ENCODE data around the gene CCNY. TPM values are rescaled to one million over a fixed set of nuclear protein-coding genes. Genes with fewer than 3 reads are reported as not detected.
A peak's percentile ranks its signal among the peaks of the same experiment; 100 is the strongest.

CCNY gene
- total RNA-seq, 2 donors from 2014 or later = 60.5 to 65.9 TPM

DNA sequence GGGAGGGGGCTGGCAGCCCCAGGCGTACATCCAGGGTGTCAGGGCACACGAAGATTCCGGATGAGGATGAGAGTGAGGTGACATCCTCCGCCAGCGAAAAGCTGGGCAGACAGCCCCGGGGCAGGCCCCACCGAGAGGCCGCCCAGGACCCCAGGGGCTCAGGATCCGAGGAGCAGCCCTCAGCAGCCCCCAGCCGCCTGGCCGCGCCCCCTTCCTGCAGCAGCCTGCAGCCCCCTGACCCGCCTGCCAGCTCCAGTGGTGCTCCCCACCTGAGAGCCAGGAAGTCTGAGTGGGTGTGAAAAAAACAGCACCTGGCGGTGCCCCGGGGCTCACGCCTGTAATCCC lies 272.0 kb downstream of the CCNY start:
- Histone ChIP-seq H3K36me3 (ENCODE audit: control insufficient read depth, insufficient read depth, low read length) (no peaks in the 10 kb centered on the region), H3K27me3 (ENCODE audit: control insufficient read depth, insufficient read depth, low read length, poor library complexity, severe bottlenecking) (peaks cover 20% of the 10 kb centered on the region), H3K9ac (ENCODE audit: extremely low read depth, low read length, poor library complexity, severe bottlenecking) (no peak overlapping the region), H3K4me3 (ENCODE audit: low read length) (no peak overlapping the region), H3K27ac (ENCODE audit: low read depth, low read length) (no peak overlapping the region), H3K9me3 (ENCODE audit: control insufficient read depth, low read length) (peaks cover 20% of the 10 kb centered on the region), H3K4me1 (ENCODE audit: control insufficient read depth, insufficient read depth, low read length) (peaks cover 12% of the 10 kb centered on the region)
- TF ChIP-seq, protein P1, sequence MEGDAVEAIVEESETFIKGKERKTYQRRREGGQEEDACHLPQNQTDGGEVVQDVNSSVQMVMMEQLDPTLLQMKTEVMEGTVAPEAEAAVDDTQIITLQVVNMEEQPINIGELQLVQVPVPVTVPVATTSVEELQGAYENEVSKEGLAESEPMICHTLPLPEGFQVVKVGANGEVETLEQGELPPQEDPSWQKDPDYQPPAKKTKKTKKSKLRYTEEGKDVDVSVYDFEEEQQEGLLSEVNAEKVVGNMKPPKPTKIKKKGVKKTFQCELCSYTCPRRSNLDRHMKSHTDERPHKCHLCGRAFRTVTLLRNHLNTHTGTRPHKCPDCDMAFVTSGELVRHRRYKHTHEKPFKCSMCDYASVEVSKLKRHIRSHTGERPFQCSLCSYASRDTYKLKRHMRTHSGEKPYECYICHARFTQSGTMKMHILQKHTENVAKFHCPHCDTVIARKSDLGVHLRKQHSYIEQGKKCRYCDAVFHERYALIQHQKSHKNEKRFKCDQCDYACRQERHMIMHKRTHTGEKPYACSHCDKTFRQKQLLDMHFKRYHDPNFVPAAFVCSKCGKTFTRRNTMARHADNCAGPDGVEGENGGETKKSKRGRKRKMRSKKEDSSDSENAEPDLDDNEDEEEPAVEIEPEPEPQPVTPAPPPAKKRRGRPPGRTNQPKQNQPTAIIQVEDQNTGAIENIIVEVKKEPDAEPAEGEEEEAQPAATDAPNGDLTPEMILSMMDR (conservative IDR thresholded peaks at IDR 0.05) = no peak
- H3K27ac Mint-ChIP-seq = no peak overlapping the region
- H3K36me3 Mint-ChIP-seq (ENCODE audit: low read depth) = peaks cover 5% of the 10 kb centered on the region
- H3K4me1 Mint-ChIP-seq = peaks cover 30% of the 10 kb centered on the region
- no peak for DNase-seq
- H3K4me3 Mint-ChIP-seq = no peak overlapping the region
- H3K9me3 Mint-ChIP-seq = peaks cover 24% of the 10 kb centered on the region
- peaks cover 7% of the 10 kb centered on the region for H3K27me3 Mint-ChIP-seq (ENCODE audit: insufficient read depth)
- WGBS, 2 experiments (ENCODE audit: insufficient coverage in 1 of 2, insufficient read length in 1 of 2) = 89 to 90% methylated on average over 10 to 16 of the region's 16 CpGs

DNA sequence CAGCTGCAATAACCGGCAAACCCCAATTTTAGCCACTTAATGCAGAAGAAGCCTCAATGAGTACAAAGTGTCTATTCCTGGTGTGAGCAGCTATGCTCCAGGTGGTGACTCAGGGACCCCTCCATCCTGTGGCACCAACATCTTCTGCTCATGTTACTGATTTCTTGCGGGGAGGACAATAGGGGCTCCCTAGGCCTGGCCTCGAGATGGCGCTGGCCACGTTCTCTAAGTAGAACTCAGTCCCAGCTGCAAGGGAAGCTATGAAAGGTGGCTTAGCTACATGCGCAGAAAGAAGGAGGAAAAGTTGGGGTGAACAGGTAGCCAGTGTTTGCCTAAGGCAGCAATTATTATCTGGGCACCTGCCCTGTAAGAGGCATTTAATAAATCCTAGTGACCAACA lies 275.4 kb downstream of the CCNY start:
- H3K36me3 Mint-ChIP-seq (ENCODE audit: low read depth) = peaks cover 5% of the 10 kb centered on the region

DNA sequence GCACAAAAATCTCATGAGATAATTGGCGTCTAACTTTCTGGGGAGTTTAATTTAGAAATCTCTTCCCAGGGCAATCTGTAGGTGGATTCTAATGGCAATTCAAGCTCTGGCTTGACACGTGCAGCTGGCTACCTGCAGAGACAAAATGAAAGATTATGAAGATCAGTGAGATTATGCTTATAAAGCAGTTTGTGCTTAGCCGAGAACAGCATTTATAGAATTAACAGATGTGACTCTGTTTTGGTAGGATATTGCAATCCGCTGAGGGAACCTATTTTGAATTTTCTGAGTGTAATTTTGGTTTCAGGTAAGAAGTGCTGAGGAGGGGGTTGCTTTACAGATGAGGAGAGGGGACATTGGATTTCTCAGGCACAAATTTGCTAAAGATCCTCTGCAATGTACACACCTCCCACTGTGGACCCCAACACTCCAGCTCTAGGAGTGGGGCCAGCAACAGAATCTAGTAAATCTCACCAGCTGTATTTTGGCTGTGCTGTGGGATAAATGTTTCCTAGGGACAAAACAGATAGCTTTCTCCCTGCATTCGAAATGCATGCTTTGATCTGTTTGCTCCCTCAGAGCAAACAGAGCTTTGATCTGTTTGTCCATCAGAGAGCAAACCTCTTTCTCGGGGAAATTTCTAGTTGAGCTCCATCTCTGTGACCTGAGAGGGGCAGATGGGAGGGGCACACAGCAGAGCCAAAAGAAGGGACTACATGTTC lies 276.2 kb downstream of the CCNY start:
- H3K36me3 Mint-ChIP-seq (ENCODE audit: low read depth) = peaks cover 5% of the 10 kb centered on the region
- Histone ChIP-seq H3K27me3 (ENCODE audit: control insufficient read depth, insufficient read depth, low read length, poor library complexity, severe bottlenecking) (peaks cover 14% of the 10 kb centered on the region), H3K9me3 (ENCODE audit: control insufficient read depth, low read length) (peaks cover 20% of the 10 kb centered on the region), H3K36me3 (ENCODE audit: control insufficient read depth, insufficient read depth, low read length) (no peaks in the 10 kb centered on the region), H3K27ac (ENCODE audit: low read depth, low read length) (no peak overlapping the region), H3K9ac (ENCODE audit: extremely low read depth, low read length, poor library complexity, severe bottlenecking) (no peak overlapping the region), H3K4me3 (ENCODE audit: low read length) (no peak overlapping the region), H3K4me1 (ENCODE audit: control insufficient read depth, insufficient read depth, low read length) (peaks cover 8% of the 10 kb centered on the region)
- H3K9me3 Mint-ChIP-seq = peaks cover 19% of the 10 kb centered on the region
- no peak overlapping the region for H3K4me3 Mint-ChIP-seq
- 62 to 76% methylated on average over 5 to 6 of the region's 6 CpGs for WGBS, 2 experiments (ENCODE audit: insufficient coverage in 1 of 2, insufficient read length in 1 of 2)
- TF ChIP-seq, protein P1 (conservative IDR thresholded peaks at IDR 0.05) = no peak
- peaks cover 25% of the 10 kb centered on the region for H3K4me1 Mint-ChIP-seq
- no peak overlapping the region for H3K27ac Mint-ChIP-seq
- no peak for DNase-seq
- peaks cover 3% of the 10 kb centered on the region for H3K27me3 Mint-ChIP-seq (ENCODE audit: insufficient read depth)

More for the DNA sequence above, 275.4 kb downstream of the CCNY start:
- H3K27me3 ChIP-seq (ENCODE audit: control insufficient read depth, insufficient read depth, low read length, poor library complexity, severe bottlenecking) = peaks cover 20% of the 10 kb centered on the region
- peaks cover 25% of the 10 kb centered on the region for H3K4me1 Mint-ChIP-seq
- peaks cover 8% of the 10 kb centered on the region for H3K4me1 ChIP-seq (ENCODE audit: control insufficient read depth, insufficient read depth, low read length)
- no peak overlapping the region for H3K9ac ChIP-seq (ENCODE audit: extremely low read depth, low read length, poor library complexity, severe bottlenecking)
- H3K27ac Mint-ChIP-seq = no peak overlapping the region
- DNase-seq = peak; percentile 65
- no peak overlapping the region for H3K4me3 ChIP-seq (ENCODE audit: low read length)
- H3K4me3 Mint-ChIP-seq = no peak overlapping the region
- peaks cover 20% of the 10 kb centered on the region for H3K9me3 ChIP-seq (ENCODE audit: control insufficient read depth, low read length)
- TF ChIP-seq, protein P1 (conservative IDR thresholded peaks at IDR 0.05) = peak; percentile 61
- H3K36me3 ChIP-seq (ENCODE audit: control insufficient read depth, insufficient read depth, low read length) = no peaks in the 10 kb centered on the region
- peaks cover 24% of the 10 kb centered on the region for H3K9me3 Mint-ChIP-seq
- peaks cover 7% of the 10 kb centered on the region for H3K27me3 Mint-ChIP-seq (ENCODE audit: insufficient read depth)
- WGBS, 2 experiments (ENCODE audit: insufficient coverage in 1 of 2, insufficient read length in 1 of 2) = 77 to 91% methylated on average over 6 of the region's 6 CpGs
- no peak overlapping the region for H3K27ac ChIP-seq (ENCODE audit: low read depth, low read length)
